NAMALWA (cell line): ENCODE measurements around the gene ATP1A4.

ENCODE experiments used
- DNase-seq: peaks from one replicate; pipeline ENCODE4 v3.0.0-alpha.2; 2015; ENCODE audit warnings: low spot score

Gene ATP1A4

GRCh38 chr1:160177667-160178066 is 26.3 kb downstream of the ATP1A4 start:
- DNase-seq: no peak

- DNase-seq: no peak
These were observed 27.3 kb downstream of the ATP1A4 start for GRCh38 chr1:160178731-160179130.

GRCh38 chr1:160179336-160179735 is 27.9 kb downstream of the ATP1A4 start:
- DNase-seq: no peak

- DNase-seq: no peak
These were observed 34.8 kb downstream of the ATP1A4 start for GRCh38 chr1:160186246-160186645.

GRCh38 chr1:160186729-160187128 is 35.3 kb downstream of the ATP1A4 start:
- DNase-seq: no peak

GRCh38 chr1:160187407-160187806 is 36.0 kb downstream of the ATP1A4 start:
- no peak for DNase-seq

- no peak for DNase-seq
These were observed 36.9 kb downstream of the ATP1A4 start for GRCh38 chr1:160188341-160188740.

- DNase-seq: no peak
These were observed 38.5 kb downstream of the ATP1A4 start, which contains the start of gene CASQ1 for GRCh38 chr1:160189649-160190625. Gene CASQ1, plus strand, starts transcription at chr1:160190575. Its CDS starts 177 bp downstream, at chr1:160190752.

GRCh38 chr1:160191756-160192155 is 40.4 kb downstream of the ATP1A4 start:
- no peak for DNase-seq

- no peak for DNase-seq
These were observed 40.8 kb downstream of the ATP1A4 start for GRCh38 chr1:160192234-160192633.

GRCh38 chr1:160193091-160193819 is 41.9 kb downstream of the ATP1A4 start:
- DNase-seq: peak; percentile 91

GRCh38 chr1:160193832-160194736 is 42.7 kb downstream of the ATP1A4 start:
- peak; percentile 35 for DNase-seq

- DNase-seq: no peak
These were observed 43.3 kb downstream of the ATP1A4 start for GRCh38 chr1:160194737-160195059.

- DNase-seq: no peak
These were observed 44.7 kb downstream of the ATP1A4 start for GRCh38 chr1:160196143-160196542.

- DNase-seq: no peak
These were observed 45.8 kb downstream of the ATP1A4 start for GRCh38 chr1:160197231-160197630.

GRCh38 chr1:160200786-160201185 is 49.4 kb downstream of the ATP1A4 start:
- no peak for DNase-seq

- DNase-seq: peak; percentile 90
These were observed 53.3 kb downstream of the ATP1A4 start for GRCh38 chr1:160204526-160205241.

GRCh38 chr1:160205242-160206035 is 54.0 kb downstream of the ATP1A4 start, which contains the start of gene PEA15:
Gene PEA15, plus strand, starts transcription at chr1:160205384. Its CDS starts 6,161 bp downstream, at chr1:160211545.
- DNase-seq: peak; percentile 73

GRCh38 chr1:160206036-160206389 is 54.6 kb downstream of the ATP1A4 start:
- DNase-seq: peak; percentile 46

- peak; percentile 42 for DNase-seq
These were observed 55.2 kb downstream of the ATP1A4 start for GRCh38 chr1:160206421-160207117.
